ENCODE data around the gene SLC7A9. TPM values are rescaled to one million over a fixed set of nuclear protein-coding genes. Genes with fewer than 3 reads are reported as not detected.
"Not testable (repeated sequence)": the region's sequence is repeated elsewhere in the genome, so short reads cannot be mapped to it uniquely, and the experiment has no call there.

SLC7A9 gene
- total and polyA plus RNA-seq, 3 experiments from 2014 or later, result 0.24 to 0.28 TPM; not detected in 1

DNA sequence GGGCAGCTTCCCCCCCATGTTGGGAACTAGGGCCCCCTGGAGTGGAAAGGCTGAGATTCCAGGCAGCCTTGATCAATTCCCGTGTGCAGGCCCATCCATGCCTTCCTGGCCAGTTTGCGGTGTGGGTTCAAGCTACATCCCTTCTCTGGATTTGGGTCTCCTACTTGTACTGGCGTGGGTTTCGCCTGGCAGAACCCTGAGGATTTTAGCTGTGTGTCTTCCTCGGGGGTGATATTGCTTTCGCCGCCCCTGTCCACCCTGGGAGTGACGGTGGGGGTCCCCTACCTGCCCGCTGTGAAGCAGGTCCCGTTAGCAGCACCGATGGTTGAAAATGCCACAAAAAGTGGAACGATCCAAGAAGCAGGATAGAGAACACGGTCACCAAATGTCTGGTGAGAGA is 11.4 kb downstream of the SLC7A9 start:
- no peak overlapping the region for H3K4me3 ChIP-seq (ENCODE audit: low read length)
- no peaks in the 10 kb centered on the region for H3K27me3 ChIP-seq (ENCODE audit: insufficient read depth, low read length, poor library complexity, severe bottlenecking)
- Mint-ChIP-seq H3K4me1 (no peaks in the 10 kb centered on the region), H3K36me3 (no peaks in the 10 kb centered on the region), H3K27me3 (no peaks in the 10 kb centered on the region), H3K27ac (no peak overlapping the region), H3K4me3 (no peak overlapping the region), H3K9me3 (no peaks in the 10 kb centered on the region)
- H3K27ac ChIP-seq (ENCODE audit: low read depth, low read length), result no peak overlapping the region
- CTCF ChIA-PET, result interaction anchor here (0.6 kb wide), 1 partner anchor 13 kb away, joined by 3 read pairs; no protein-coding TSS in a partner anchor
- no peaks in the 10 kb centered on the region for H3K9me3 ChIP-seq (ENCODE audit: low read length)
- H3K36me3 ChIP-seq (ENCODE audit: insufficient read depth, low read length), result no peaks in the 10 kb centered on the region
- POLR2A ChIA-PET, result no interaction called here
- no peaks in the 10 kb centered on the region for H3K4me1 ChIP-seq (ENCODE audit: insufficient read depth, low read length)
- no peak for DNase-seq

DNA sequence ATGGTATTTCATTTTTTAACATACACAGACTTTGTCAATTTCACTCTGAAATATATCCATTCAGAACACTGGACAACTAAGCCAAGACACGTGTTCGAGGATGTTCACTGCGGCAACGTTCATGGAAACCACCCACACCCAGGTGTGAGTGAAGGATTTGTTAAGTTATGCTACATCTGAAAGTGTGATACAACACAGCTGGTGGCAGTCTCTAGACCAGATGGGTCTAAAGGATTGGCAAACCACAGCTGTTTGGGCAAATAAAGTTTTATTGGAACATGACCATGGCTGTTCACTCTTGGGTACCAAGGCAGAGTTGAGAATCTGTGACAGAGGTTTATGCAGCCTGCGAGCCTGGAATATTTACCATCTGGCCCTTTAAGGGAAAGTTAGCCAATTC is 12.0 kb downstream of the SLC7A9 start:
- Histone ChIP-seq H3K4me3 (ENCODE audit: low read length) (no peak overlapping the region), H3K27me3 (ENCODE audit: insufficient read depth, low read length, poor library complexity, severe bottlenecking) (no peaks in the 10 kb centered on the region), H3K27ac (ENCODE audit: low read depth, low read length) (no peak overlapping the region), H3K9me3 (ENCODE audit: low read length) (no peaks in the 10 kb centered on the region), H3K4me1 (ENCODE audit: insufficient read depth, low read length) (no peaks in the 10 kb centered on the region), H3K36me3 (ENCODE audit: insufficient read depth, low read length) (no peaks in the 10 kb centered on the region)
- no peaks in the 10 kb centered on the region for H3K9me3 Mint-ChIP-seq
- H3K27ac Mint-ChIP-seq, result no peak overlapping the region
- ChIA-PET POLR2A (no interaction called here), CTCF (interaction anchor here (0.6 kb wide), 1 partner anchor 13 kb away, joined by 3 read pairs; no protein-coding TSS in a partner anchor)
- no peaks in the 10 kb centered on the region for H3K4me1 Mint-ChIP-seq
- H3K36me3 Mint-ChIP-seq, result no peaks in the 10 kb centered on the region
- no peak for DNase-seq
- no peak overlapping the region for H3K4me3 Mint-ChIP-seq
- no peaks in the 10 kb centered on the region for H3K27me3 Mint-ChIP-seq

DNA sequence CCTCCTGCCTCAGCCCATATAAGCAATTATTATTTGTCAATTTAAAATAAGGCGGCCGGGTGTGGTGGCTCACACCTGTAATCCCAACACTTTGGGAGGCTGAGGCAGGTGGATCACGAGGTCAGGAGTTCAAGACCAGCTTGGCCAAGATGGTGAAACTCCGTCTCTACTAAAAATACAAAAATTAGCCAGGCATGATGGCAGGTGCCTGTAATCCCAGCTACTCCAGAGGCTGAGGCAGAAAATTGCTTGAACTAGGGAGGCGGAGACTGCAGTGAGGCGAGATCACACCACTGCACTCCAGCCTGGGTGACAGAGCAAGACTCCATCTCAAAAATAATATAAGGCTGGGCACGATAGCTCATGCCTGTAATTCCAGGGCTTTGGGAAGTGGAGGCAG is 12.7 kb downstream of the SLC7A9 start:
- H3K27me3 Mint-ChIP-seq; H3K9me3 Mint-ChIP-seq; POLR2A ChIA-PET; DNase-seq; CTCF ChIA-PET; H3K4me1 ChIP-seq (ENCODE audit: insufficient read depth, low read length); H3K27me3 ChIP-seq (ENCODE audit: insufficient read depth, low read length, poor library complexity, severe bottlenecking); H3K36me3 ChIP-seq (ENCODE audit: insufficient read depth, low read length); H3K9me3 ChIP-seq (ENCODE audit: low read length); H3K4me3 ChIP-seq (ENCODE audit: low read length); H3K27ac Mint-ChIP-seq; H3K4me1 Mint-ChIP-seq; H3K27ac ChIP-seq (ENCODE audit: low read depth, low read length); H3K36me3 Mint-ChIP-seq; H3K4me3 Mint-ChIP-seq: not testable (repeated sequence)

DNA sequence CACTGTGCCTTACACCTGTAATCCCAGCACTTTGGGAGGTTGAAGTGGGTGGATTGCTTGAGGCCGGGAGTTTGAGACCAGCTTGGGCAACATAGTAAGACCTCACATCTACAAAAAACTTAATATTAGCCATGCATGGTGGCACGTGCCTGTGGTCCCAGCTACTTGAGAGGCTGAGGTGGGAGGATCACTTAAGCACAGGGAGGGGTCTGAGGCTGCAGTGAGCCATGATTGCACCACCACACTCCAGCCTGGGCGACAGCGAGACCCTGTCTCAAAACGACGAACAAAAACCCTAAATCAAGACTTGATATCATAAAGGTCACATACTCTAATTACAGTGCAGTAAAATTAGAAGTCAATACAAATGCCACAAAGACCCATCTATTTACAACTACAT is 17.4 kb downstream of the SLC7A9 start:
- no peaks in the 10 kb centered on the region for H3K9me3 ChIP-seq (ENCODE audit: low read length)
- Mint-ChIP-seq H3K27ac (no peak overlapping the region), H3K4me1 (no peaks in the 10 kb centered on the region), H3K36me3 (peaks cover 0 to under 1% (median 0%) of the 10 kb centered on the region in 3 donors), H3K27me3 (no peaks in the 10 kb centered on the region), H3K9me3 (peaks cover 0 to 6% (median 0%) of the 10 kb centered on the region in 5 donors), H3K4me3 (no peak overlapping the region)
- no peak overlapping the region for H3K4me3 ChIP-seq (ENCODE audit: low read length)
- no peak overlapping the region for H3K27ac ChIP-seq (ENCODE audit: low read depth, low read length)
- H3K36me3 ChIP-seq (ENCODE audit: insufficient read depth, low read length), result no peaks in the 10 kb centered on the region
- no peaks in the 10 kb centered on the region for H3K27me3 ChIP-seq (ENCODE audit: insufficient read depth, low read length, poor library complexity, severe bottlenecking)
- ChIA-PET CTCF (no interaction called here), POLR2A (no interaction called here)
- DNase-seq, result no peak
- no peaks in the 10 kb centered on the region for H3K4me1 ChIP-seq (ENCODE audit: insufficient read depth, low read length)

DNA sequence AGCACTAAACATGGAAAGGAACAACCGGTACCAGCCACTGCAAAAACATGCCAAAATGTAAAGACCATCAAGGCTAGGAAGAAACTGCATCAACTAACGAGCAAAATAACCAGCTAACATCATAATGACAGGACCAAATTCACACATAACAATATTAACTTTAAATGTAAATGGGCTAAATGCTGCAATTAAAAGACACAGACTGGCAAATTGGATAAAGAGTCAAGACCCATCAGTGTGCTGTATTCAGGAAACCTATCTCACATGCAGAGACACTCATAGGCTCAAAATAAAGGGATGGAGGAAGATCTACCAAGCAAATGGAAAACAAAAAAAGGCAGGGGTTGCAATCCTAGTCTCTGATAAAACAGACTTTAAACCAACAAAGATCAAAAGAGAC is 21.5 kb downstream of the SLC7A9 start:
- H3K4me3 ChIP-seq (ENCODE audit: low read length); H3K36me3 Mint-ChIP-seq; H3K27me3 Mint-ChIP-seq; H3K36me3 ChIP-seq (ENCODE audit: insufficient read depth, low read length); DNase-seq; H3K4me3 Mint-ChIP-seq; H3K4me1 Mint-ChIP-seq; H3K4me1 ChIP-seq (ENCODE audit: insufficient read depth, low read length); POLR2A ChIA-PET; H3K9me3 Mint-ChIP-seq; H3K27me3 ChIP-seq (ENCODE audit: insufficient read depth, low read length, poor library complexity, severe bottlenecking); H3K27ac ChIP-seq (ENCODE audit: low read depth, low read length); H3K9me3 ChIP-seq (ENCODE audit: low read length); H3K27ac Mint-ChIP-seq; CTCF ChIA-PET: not testable (repeated sequence)

DNA sequence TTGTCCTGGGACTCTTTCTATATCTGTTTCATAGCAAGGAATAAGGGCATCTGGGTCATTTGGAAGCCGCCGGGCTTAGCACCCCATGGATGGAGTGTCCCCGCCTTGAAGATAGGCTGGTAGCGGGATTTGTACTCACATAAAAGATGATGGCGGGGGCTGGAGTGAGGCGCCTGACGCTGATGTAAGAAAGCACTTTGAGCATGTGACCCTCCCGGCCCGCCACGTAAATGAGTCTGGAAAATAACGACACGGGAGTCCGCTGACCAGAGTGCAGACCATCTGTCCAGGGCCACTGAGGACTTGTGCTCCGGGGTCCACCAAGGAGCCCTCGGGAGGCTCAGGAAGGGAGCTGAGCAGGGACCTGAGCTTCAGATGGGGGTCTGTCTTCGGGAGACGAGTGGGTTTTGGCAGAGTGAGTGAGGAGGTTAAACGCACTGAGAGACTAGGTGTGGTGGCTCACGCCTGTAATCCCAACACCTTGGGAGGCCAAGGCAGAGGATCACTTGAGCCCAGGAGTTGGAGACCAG is 25.8 kb downstream of the SLC7A9 start:
- Mint-ChIP-seq H3K9me3 (peaks cover 10 to 23% (median 17%) of the 10 kb centered on the region in 5 donors), H3K4me3 (no peak overlapping the region), H3K27ac (no peak overlapping the region), H3K36me3 (peaks cover 0 to 24% (median 4%) of the 10 kb centered on the region in 3 donors), H3K4me1 (peaks cover 4 to 12% (median 10%) of the 10 kb centered on the region in 3 donors), H3K27me3 (peaks cover 0 to 4% of the 10 kb centered on the region in 2 donors)
- CTCF ChIA-PET, result no interaction called here
- POLR2A ChIA-PET, result no interaction called here
- no peak for DNase-seq
- Histone ChIP-seq H3K4me1 (ENCODE audit: insufficient read depth, low read length) (no peaks in the 10 kb centered on the region), H3K4me3 (ENCODE audit: low read length) (no peak overlapping the region), H3K27ac (ENCODE audit: low read depth, low read length) (no peak overlapping the region), H3K27me3 (ENCODE audit: insufficient read depth, low read length, poor library complexity, severe bottlenecking) (no peaks in the 10 kb centered on the region), H3K36me3 (ENCODE audit: insufficient read depth, low read length) (no peaks in the 10 kb centered on the region), H3K9me3 (ENCODE audit: low read length) (no peaks in the 10 kb centered on the region)

DNA sequence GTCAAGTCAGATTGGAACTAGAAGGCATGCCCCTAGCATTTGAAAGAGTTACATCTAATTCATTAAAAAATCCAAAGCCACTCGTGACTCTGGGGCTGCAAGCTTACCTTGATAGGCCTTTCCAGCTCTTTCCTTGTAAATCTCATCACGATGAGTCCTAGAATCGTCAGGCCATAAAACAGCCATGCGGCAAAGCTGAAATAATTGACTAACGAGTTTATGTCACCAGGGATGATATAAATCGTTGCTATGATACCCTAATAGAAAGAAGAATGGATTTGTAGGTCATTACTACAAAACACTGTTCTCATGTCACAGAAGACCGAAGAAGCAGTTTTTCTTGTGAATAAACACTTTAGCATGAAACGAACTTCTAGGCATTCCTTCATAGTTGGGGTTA is 27.5 kb downstream of the SLC7A9 start:
- no peak overlapping the region for H3K27ac Mint-ChIP-seq
- Histone ChIP-seq H3K27me3 (ENCODE audit: insufficient read depth, low read length, poor library complexity, severe bottlenecking) (no peaks in the 10 kb centered on the region), H3K9me3 (ENCODE audit: low read length) (no peaks in the 10 kb centered on the region), H3K27ac (ENCODE audit: low read depth, low read length) (no peak overlapping the region), H3K4me3 (ENCODE audit: low read length) (no peak overlapping the region), H3K36me3 (ENCODE audit: insufficient read depth, low read length) (no peaks in the 10 kb centered on the region), H3K4me1 (ENCODE audit: insufficient read depth, low read length) (no peaks in the 10 kb centered on the region)
- DNase-seq, result no peak
- ChIA-PET POLR2A (no interaction called here), CTCF (no interaction called here)
- H3K36me3 Mint-ChIP-seq, result peaks cover 0 to 22% (median 4%) of the 10 kb centered on the region in 3 donors
- H3K9me3 Mint-ChIP-seq, result peaks cover 10 to 17% (median 16%) of the 10 kb centered on the region in 5 donors
- H3K27me3 Mint-ChIP-seq, result peaks cover 0 to 5% of the 10 kb centered on the region in 2 donors
- no peak overlapping the region for H3K4me3 Mint-ChIP-seq
- peaks cover 4 to 12% (median 10%) of the 10 kb centered on the region in 3 donors for H3K4me1 Mint-ChIP-seq

DNA sequence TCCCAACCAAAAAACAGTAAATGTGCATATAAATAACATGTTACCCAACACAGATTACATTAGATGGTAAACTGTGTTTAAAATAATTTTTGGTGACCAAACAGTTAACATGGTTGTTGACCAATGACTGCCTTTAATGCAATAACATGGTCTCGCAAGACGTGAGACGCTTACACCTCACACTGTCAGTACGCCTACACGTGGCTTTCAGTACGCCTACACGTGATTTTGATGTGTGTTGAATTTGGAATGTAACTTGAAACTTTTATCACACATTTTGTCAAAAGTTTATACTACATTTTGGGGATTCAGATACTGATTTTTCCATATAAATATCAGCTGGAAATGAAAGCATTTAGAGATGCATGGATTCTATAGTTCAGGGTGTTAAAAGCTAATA is 32.0 kb downstream of the SLC7A9 start:
- H3K27ac ChIP-seq (ENCODE audit: low read depth, low read length), result no peak overlapping the region
- no peak for DNase-seq
- H3K9me3 ChIP-seq (ENCODE audit: low read length), result no peaks in the 10 kb centered on the region
- Mint-ChIP-seq H3K9me3 (peaks cover 10 to 17% (median 16%) of the 10 kb centered on the region in 5 donors), H3K4me3 (no peak overlapping the region), H3K27ac (no peak overlapping the region), H3K27me3 (peaks cover 0 to 6% of the 10 kb centered on the region in 2 donors), H3K4me1 (peaks cover 0 to 6% (median 2%) of the 10 kb centered on the region in 3 donors), H3K36me3 (peaks cover 0 to 21% (median 4%) of the 10 kb centered on the region in 3 donors)
- no peaks in the 10 kb centered on the region for H3K27me3 ChIP-seq (ENCODE audit: insufficient read depth, low read length, poor library complexity, severe bottlenecking)
- H3K4me3 ChIP-seq (ENCODE audit: low read length), result no peak overlapping the region
- no peaks in the 10 kb centered on the region for H3K36me3 ChIP-seq (ENCODE audit: insufficient read depth, low read length)
- POLR2A ChIA-PET, result no interaction called here
- H3K4me1 ChIP-seq (ENCODE audit: insufficient read depth, low read length), result no peaks in the 10 kb centered on the region
- CTCF ChIA-PET, result no interaction called here

DNA sequence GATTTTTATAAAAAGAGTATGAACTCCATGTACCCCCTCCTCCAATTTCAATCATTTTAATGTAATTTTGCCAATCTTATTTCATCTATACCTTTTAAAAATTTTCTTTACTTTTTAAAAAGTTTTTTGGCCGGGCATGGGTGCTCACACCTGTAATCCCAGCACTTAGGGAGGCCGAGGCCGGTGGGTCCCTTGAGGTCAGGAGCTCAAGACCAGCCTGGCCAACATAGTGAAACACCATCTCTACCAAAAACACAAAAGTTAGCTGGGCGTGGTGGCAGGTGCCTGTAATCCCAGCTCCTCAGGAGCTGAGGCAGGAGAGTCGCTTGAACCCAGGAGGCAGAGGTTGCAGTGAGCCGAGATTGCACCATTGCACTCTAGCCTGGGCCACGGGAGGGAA is 36.2 kb downstream of the SLC7A9 start:
- CTCF ChIA-PET; H3K27me3 ChIP-seq (ENCODE audit: insufficient read depth, low read length, poor library complexity, severe bottlenecking); H3K4me1 ChIP-seq (ENCODE audit: insufficient read depth, low read length); H3K9me3 Mint-ChIP-seq; H3K27me3 Mint-ChIP-seq; H3K9me3 ChIP-seq (ENCODE audit: low read length); H3K36me3 ChIP-seq (ENCODE audit: insufficient read depth, low read length); H3K36me3 Mint-ChIP-seq; POLR2A ChIA-PET; H3K4me3 ChIP-seq (ENCODE audit: low read length); H3K4me3 Mint-ChIP-seq; H3K27ac Mint-ChIP-seq; DNase-seq; H3K27ac ChIP-seq (ENCODE audit: low read depth, low read length): not testable (repeated sequence)
- peaks cover 3 to 14% (median 4%) of the 10 kb centered on the region in 3 donors for H3K4me1 Mint-ChIP-seq
